ENCODE data around the gene MESP1.
"Not testable (repeated sequence)": the region's sequence is repeated elsewhere in the genome, so short reads cannot be mapped to it uniquely, and the experiment has no call there.

The MESP1 gene

DNA sequence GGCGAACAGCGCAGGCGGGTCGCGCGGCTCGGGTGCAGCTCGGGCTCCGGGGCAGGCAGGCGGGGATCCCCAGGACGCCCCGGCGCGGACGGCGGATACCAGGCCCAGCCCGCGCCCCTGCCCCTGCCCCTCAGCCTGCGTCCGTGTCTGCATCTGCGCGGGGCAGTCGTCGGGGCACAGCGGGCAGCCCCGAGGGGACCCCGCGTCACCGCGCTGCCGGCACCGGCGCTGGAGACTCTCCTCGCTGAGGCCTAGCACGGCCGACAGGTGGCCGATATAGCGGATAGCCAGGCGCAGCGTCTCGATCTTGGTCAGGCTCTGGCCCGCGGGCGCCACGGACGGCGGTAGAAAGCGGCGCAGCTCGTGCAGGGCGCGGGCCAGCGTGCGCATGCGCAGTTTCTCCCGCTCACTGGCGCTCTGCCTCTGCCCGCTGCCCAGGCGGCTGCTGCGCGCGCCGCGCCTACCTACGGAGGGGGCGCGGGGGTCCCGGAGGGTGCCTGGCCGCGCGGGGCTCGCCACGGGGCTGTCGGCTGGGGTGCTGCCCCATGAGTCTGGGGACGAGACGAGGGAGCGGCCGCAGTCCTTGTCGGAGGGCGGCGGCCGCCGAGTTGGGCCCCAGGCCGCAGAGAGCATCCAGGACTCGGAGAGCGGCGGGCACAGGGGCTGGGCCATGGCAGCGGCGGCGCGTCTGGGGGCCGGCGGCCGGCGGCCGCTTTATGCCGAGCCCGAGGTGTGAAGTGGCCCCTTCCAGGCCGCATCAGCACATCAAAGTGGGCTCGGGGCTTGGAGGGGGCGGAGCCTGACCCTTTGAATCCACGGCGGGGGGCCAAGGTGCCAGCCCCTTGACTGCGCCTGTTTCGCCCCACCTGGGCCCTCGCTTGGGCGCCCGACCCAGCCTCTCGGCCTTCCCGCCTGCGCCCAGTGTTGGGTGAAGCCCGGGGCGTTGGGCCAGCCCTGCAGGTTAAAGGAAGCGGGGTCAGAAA is at the start of gene MESP1:
MESP1 (minus strand) TSS at position 690 of the 983 bp plus-strand sequence; CDS start at position 672, 18 bp downstream.
- peak; percentile 79 for DNase-seq (ENCODE audit: low read depth)

- no peak for DNase-seq (ENCODE audit: low read depth)
These were observed 49.0 kb upstream of the MESP1 start for GRCh38 chr15:89799918-89800498.

GRCh38 chr15:89799011-89799911 is 48.2 kb upstream of the MESP1 start:
- peak; percentile 21 for DNase-seq (ENCODE audit: low read depth)

DNA sequence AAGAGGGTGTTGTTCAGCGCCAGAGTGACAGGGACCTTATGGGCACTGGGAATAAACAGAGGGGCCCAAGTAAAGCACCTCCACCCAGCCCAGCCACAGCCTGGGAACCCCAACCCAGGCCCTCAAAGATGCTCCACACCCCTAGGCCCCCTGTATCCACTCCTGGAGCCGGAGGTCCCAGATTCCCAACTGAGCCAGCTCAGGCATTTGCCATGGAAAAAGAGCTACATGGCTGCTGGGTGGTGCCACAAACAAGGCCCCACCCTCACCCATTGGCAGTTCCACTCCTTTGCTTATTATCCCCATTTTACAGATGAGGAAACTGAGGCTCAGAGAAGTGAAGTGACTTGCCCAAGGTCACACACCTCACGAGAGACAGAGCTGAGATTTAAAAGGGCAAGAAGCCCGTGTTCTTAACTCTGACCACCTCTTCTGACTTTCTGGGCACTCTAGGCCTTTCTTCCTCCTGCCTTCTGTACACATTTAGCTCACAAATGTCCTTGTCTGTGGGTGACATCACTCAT is 46.7 kb upstream of the MESP1 start:
- no peak for DNase-seq (ENCODE audit: low read depth)

DNA sequence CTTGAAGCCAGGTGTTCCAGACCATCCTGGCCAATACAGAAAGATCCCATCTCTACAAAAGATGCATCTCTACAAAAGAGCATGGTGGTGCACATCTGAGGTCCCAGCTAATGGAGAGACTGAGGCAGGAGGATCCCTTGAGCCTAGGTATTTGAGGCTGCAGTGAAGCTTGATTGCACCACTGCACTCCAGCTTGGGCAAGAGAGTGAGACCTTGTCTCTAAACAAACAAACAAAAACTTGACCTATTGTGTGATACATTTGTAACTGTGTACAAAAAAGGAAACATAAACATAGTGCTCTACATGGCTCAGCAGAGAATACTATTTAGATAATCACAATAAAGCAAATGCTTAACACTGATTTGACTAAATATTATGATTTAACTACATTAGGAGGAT is 44.9 kb upstream of the MESP1 start:
- DNase-seq (ENCODE audit: low read depth) = no peak

- DNase-seq (ENCODE audit: low read depth) = no peak
These were observed 43.7 kb upstream of the MESP1 start for GRCh38 chr15:89794627-89795241.

DNA sequence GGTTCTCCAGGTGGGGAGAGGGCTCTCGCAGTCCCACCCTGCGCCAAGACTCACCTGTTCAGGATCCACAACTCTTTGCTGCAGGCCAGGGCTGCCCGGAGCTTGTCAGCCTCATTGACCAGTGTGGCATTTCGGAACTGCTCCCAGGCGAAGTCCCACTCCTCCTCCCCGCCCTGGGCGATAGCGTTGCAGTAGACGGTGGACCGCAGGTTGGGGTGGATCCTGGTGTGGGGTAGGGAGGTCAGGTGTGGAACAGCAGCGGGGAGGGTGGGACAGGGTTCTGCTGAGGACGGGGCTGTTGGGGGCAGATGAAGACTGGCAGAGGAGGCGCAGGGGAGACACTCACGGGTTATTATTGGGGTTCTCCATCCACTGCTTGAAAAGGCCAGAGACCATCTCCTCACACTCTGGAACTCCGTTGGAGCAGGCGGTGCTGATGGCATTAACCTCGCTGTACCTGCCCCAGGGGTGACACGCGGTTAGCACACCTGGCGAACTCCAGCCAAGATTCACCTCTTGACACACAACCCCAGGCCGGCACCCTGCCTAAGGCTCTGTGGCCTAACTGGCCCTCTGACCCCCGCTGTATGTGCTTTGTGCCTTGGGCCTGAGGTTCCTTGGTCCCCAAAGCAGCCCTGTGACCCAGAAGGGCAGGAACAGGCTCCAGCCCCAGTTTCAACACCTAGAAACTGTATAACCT is 41.2 kb upstream of the MESP1 start:
- DNase-seq (ENCODE audit: low read depth) = no peak

GRCh38 chr15:89790661-89791060 is 39.6 kb upstream of the MESP1 start:
- no peak for DNase-seq (ENCODE audit: low read depth)

DNA sequence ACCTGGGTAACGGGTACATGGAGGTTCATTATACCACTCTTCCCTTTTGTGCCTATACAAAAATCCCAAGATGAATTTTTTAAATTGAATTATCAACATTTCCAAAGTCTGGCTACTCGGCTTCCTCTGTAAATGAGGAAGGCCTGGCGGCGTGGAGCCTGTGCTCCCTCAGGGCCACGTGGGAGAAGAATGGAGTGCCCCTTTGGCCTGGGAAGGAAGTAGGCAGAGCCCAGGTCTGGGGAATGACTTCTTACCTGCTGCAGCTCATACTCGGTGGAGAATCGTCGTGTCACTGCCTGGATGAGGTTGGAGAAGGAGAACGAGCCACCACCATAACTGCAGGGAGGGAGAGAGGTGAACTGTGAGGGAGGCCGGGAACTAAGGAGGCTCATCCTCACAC is 39.2 kb upstream of the MESP1 start:
- DNase-seq (ENCODE audit: low read depth) = no peak

DNA sequence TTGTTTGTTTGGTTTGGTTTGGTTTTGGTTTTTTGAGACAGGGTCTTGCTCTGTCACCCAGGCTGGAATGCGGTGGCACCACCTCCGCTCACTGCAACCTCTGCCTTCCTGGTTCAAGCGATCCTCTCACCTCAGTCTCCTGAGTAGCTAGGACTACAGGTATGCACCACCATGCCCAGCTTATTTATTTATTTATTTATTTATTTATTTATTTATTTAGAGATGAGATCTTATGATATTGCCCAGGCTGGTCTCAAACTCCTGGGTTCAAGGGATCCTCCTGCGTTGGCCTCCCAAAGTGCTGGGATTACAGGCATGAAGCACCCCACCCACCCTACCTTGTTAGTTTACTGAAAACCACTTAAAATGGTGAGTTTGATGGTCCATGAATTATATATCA is 37.5 kb upstream of the MESP1 start:
- DNase-seq (ENCODE audit: low read depth) = not testable (repeated sequence)

DNA sequence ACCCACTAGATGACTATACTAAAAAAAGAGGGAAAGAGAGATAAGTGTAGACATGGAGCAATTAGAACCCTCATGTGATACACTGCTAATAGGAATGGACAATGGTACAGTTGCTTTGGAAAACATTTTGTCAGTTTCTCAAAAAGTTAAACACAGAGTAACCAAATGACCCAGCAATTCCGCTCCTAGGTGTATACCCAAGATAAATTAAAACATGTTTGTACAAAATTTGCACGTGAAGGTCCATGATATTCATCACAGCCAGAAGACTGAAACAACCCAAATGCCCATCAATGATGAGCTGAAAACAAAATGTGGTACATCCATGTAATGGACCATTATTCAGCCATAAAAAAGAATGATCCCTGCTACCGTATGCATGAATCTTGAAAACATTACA is 36.9 kb upstream of the MESP1 start:
- no peak for DNase-seq (ENCODE audit: low read depth)

DNA sequence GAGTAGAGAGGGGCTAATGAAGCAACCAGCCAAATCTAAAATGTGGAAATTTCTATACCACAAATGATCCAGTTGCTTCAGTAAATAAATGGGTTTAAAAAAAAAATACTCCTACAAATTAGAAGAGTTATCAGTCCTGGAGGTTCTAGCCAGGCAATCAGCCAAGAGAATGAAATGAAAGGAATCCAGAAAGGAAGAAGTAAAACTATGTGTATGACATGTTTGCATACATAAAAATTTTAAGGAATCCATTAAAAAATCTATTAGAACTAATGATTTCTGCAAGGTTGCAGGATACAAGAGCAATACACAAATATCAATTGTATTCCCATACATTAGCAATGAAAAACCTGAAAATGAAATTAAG is 34.7 kb upstream of the MESP1 start:
- DNase-seq (ENCODE audit: low read depth) = no peak

DNA sequence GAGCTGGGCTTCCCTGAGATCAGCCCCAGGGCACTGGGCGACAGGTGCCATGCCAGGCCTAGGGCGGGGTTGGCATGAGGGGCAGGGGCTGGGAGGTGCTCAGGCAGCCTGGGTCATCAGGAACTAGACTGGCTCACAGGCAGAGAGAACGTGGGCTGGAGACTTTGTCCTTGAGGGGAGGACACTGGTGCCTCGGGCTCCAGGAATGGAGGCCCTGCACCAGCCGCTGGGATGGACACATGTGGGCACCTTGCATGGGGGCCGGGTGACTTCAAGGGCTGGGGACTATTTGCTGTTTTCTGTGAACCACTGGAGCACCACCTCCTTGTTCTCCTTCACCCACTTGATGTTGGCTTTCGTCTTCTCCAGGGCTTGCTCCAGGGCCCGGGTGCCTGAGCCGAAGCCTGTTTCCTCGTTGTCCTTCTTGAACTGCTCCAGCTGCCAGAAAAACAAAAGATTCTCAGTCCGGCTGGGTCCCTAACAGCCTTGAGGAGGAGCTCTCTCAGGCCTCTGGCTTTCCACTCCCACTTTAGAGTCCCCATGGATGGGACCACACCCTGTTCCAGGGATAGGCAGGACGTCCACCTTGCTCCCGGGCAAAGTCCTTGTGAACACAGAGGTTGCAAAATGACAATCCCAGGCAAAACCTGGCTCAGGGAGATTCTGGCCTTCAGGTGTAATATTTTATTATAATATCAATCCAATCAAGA is 34.2 kb upstream of the MESP1 start:
- DNase-seq (ENCODE audit: low read depth) = no peak

DNA sequence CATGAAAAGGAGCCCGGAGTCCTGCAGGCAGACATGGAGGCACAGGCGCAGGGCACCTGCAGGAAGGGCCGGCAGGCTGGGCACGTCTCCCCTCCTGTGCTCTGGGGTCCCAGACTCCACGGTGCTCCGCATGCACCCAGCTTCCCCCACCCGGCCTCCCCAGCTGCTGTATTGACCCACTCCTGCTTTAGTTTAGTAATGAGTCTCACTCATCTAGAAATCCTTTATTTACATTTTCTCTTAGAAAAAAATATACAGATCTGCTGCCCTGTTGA is 33.6 kb upstream of the MESP1 start:
- no peak for DNase-seq (ENCODE audit: low read depth)

- DNase-seq (ENCODE audit: low read depth) = no peak
These were observed 33.0 kb upstream of the MESP1 start for GRCh38 chr15:89783861-89784685.

- peak; percentile 89 for DNase-seq (ENCODE audit: low read depth)
These were observed 32.2 kb upstream of the MESP1 start for GRCh38 chr15:89783111-89783860.

DNA sequence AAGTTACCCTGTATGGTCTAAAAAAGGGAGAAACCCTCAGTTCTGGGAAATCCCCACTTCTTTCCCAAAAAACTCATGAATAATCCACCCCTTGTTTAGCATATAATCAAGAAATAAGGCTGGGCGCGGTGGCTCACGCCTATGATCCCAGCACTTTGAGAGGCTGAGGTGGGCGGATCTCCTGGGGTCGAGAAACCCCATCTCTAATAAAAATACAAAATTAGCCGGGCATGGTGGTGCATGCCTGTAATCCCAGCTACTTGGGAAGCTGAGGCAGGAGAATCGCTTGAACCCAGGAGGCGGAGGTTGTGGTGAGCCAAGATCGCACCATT is 31.5 kb upstream of the MESP1 start:
- not testable (repeated sequence) for DNase-seq (ENCODE audit: low read depth)

- peak; percentile 79 for DNase-seq (ENCODE audit: low read depth)
These were observed 31.0 kb upstream of the MESP1 start for GRCh38 chr15:89781891-89782618.

DNA sequence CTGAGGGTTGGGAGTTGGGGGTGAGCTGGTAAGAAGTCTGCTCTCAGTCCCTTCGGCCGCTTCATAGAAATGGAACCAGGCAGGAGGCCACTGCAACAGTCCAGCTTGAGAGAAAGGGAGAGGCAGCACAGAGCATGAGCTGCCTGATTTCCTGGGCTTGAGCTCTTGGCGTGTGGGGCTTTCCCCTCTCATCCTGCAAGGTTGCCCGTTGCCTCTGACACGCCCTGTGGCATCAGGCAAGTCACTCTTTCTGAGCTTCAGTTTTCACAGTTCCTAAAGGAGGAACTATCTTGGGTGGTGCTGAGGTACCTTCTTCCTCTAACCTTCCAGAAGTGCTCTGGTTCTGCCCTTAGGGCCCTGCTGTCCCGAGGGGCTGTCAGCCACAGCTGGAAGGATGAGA is 30.0 kb upstream of the MESP1 start:
- no peak for DNase-seq (ENCODE audit: low read depth)
